Measurements from ENCODE around the gene RPL26.
"Not testable (repeated sequence)": the region's sequence is repeated elsewhere in the genome, so short reads cannot be mapped to it uniquely, and the experiment has no call there.

Gene RPL26

DNA sequence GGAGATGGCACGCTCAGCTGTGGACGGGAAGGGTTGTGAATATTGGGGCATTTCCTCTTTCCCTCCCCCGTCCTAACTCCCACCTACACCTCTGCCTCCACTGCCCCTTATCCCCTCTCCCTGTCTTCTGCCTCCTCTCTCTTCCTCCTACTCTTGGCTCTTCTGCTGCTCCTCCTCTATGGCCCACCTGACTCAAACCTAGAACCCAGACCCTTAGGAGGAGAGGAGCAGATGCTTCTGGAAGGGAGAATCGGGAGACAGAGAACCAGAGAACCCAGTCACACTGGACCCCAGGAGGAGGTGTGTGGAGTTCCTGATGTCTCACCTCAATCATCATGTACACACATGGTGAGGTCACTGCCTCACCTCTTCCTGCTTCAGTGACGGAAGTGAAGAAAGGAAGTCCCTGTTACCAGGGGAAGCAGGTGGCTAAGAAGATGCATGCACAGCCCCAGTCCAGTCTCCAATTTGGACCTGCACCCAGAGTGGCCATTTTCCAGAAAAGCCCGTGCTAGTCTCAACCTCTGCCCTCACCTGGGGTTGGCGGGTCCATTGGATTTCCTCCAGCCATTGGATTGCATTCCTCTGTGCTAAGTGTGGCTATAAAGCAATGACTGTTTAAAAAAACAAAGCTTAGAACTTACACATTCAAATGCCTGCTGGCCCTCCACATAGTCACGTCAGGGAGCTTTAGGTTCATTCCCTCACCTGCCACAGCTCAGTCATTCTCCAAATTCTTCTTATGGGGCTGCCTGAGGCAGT, 10.7 kb upstream of the RPL26 start:
- peak; percentile 71 for DNase-seq

DNA sequence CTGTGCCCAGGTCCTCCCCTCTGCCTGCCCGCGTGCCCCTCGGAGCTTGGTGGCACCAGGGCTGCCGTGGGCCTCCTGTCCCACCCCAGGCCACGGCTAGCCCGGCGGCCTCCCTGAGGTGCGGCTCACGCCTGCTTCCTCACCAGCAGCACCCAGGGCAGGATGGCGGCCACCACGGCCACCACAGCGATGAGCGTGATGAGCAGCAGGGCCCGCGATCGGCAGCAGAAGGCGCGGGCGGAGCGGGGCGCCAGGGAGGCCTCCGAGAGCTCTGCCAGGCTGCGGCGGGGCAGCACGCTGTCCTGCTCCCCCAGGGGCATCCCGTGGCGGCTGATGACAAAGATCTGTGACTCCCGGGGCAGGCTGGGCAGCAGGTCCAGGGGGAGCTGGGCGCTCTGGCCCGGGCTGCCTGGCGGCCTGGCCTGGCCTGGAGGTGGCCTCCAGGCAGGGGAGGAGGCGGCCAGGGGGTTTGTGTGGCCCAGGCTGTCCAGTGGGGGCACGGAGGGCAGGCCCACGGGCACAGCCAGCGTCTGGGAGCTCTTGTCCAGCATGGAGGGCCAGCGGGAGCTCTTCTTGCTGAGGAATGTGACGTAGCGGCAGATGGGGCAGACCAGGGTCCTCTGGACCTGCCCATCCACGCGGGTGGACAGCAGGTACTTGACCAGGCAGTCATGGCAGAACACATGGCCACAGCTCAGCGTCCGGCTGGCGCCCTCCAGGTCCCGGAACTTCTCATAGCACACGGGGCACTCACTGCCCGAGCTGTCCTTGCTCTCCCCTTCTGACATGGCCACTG, 9.9 kb upstream of the RPL26 start:
- DNase-seq, result no peak

DNA sequence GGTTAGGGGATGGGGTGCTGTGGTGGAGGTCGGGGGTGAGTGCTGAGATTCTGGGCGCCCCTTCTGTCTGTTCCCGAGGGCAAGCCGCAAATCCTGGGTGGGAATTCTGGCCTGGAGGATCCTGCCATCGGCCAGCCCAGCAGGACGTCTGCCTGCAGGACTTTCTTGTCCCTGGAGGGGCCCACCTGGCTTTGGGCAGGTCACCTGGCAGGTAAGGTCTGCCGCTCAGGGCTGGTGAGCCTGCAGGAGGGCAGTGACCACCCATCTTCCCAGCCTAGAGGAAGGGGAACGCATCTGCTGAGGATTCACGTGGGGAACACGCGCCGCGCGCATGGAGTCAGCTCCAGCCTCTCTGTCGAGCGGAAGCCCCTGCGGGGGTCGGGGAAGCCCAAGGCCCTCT, 9.3 kb upstream of the RPL26 start:
- DNase-seq, result no peak

DNA sequence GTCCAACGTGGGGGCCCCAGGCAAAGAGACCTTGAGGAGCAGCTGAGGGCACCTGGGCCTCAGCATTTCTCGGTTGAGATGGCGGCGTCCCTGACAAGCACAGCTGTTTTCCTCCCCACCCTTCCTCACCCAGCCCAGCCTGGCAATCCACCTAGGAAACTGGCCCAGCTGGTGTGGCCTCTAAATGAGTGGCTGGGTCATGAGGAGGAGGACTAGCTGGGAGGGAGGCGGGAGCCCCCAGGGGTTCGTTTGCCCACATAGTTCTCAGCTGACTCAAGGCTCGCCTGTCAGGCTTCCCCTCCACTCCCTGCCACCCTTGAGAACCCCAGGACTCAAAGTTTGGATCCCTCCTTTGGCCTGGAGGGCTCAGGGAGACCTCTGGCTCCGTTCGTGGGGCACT, 8.7 kb upstream of the RPL26 start:
- no peak for DNase-seq

- no peak for DNase-seq
These were observed 5.1 kb upstream of the RPL26 start for GRCh38 chr17:8387914-8388651.

- no peak for DNase-seq
These were observed 3.8 kb upstream of the RPL26 start for GRCh38 chr17:8386841-8387240.

GRCh38 chr17:8384801-8385378, 1.9 kb upstream of the RPL26 start:
- no peak for DNase-seq

GRCh38 chr17:8382880-8383142, 182 bp downstream of the RPL26 start:
- no peak for DNase-seq

DNA sequence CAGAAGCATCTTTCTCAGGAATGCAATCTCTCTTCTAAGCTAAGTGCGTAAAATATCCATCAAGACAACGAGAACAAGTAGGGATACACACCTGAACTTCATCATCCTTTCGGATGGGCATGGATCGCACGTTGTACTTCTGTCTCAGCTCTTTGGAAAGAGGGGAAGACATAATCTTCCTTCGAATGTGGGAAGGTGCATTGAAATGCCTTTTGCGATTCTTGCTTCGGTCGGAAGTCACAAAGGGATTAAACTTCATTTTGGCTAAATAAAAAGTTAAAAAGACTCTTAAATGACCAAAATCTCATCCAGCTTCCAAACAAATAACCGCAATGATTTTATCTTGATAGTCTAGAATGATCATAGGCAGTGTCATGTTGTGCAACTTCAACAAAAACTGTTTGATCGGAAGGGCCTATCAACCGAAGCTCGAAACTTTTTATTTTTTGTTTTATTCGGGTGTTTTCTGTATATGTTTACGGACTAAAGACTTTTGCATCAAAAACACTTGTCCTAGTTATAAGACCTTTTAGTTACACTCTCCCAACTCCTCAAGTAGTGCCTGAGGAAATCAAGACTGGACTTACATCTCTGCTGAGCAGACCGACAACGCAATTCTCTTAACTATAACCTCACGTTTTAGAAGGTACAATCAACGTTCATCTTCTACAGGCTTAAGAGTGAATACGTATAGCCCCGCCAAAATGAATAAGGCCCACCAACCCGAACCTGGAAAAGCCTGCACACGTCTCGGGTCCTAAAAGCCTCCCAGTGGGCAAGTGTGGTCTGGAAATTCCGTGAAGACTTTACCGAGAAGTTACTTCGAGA, 727 bp downstream of the RPL26 start:
- no peak for DNase-seq

DNA sequence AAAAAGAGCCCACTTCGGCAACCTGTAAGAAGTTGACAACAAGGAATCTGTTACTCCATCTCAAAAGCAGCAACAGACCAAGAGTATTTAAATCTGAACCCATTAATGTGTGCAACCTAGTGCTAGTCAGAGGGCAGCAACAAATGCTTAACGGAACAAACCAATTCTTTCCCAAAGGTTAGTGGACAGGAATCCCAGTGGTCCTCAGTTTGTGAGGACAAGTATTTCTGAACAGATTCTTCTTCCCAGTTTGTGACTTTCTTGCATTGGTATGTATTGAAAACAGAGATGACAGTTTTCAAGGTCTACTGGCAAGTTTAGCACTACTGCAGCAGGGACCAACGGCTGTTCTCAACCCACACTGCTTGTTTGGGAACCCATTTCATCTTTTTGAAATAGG, 2.9 kb downstream of the RPL26 start:
- no peak for DNase-seq

GRCh38 chr17:8378117-8378516, 4.9 kb downstream of the RPL26 start:
- DNase-seq, result not testable (repeated sequence)

- DNase-seq, result no peak
These were observed 5.6 kb downstream of the RPL26 start for GRCh38 chr17:8377422-8377821.

GRCh38 chr17:8376271-8377067, 6.5 kb downstream of the RPL26 start, which contains the start of gene KRABD2:
TSS of gene KRABD2 (minus strand) at chr17:8376704.
- peak; percentile 97 for DNase-seq

- DNase-seq, result no peak
These were observed 7.2 kb downstream of the RPL26 start for GRCh38 chr17:8375738-8376259.

DNA sequence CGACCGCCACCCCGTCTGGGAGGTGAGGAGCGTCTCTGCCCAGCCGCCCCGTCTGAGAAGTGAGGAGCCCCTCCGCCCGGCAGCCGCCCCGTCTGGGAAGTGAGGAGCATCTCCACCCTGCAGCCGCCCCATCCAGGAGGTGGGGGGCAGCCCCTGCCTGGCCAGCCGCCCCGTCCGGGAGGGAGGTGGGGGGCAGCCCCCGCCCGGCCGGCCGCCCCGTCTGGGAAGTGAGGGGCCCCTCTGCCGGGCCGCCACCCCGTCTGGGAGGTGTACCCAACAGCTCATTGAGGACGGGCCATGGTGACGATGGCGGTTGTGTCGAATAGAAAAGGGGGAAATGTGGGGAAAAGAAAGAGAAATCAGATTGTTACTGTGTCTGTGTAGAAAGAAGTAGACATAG, 9.1 kb downstream of the RPL26 start:
- DNase-seq, result not testable (repeated sequence)

DNA sequence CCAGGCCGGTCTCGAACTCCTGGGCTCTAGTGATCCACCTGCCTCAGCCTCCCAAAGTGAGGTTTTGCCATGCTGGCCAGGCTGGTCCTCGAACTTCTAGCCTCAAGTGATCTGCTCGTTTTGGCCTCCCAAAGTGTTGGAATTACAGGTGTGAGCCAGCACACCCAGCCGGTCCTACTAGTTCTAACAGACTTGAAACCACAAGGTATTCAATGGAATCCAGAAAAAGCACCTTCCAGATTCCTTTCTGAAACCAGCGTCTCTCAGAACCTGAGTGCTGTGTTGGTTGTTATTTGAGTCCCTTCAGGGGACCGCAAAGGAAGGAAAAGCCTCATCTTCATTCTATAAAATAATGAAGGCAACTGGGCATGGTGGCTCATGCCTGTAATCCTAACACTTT, 10.6 kb downstream of the RPL26 start:
- DNase-seq, result no peak

DNA sequence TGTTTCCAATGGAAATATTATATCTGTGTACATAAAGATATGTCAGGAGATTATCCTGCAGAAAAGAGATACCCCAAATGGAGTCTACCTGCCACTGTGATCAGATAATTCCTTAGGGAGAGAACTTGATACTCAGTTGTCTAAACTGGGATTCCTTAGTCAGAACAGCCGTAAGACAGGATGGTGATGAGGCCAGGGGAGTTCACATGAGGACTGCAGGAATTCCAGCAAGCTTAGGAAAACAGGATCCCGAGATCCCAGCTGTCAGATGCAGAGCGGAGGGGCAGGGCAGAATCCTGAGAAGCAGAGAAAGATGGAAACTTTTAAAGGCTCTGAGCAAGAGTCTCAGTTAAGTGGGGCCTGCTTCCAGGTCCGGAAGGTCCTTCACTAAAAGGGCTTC, 11.2 kb downstream of the RPL26 start:
- no peak for DNase-seq

GRCh38 chr17:8369944-8370343, 13.0 kb downstream of the RPL26 start:
- DNase-seq, result no peak

DNA sequence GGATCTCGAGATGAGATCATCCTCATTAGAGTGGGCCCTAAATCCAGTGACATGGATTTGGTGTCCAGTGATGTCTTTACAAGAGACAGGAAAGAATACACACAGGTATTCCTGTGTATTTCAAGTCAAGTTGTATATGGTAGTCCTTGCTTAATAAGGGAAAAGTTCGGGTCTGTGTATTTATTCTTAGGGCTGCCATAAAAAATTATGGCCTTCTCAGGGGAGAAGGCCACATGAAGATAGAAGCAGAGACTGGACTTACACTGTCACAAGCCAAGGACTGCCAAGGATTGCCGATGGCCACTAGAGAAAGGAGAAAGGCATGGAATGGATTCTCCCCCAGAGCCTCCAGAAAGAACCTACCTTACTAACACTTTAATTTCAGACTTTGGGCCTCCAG, 14.8 kb downstream of the RPL26 start:
- DNase-seq, result no peak

DNA sequence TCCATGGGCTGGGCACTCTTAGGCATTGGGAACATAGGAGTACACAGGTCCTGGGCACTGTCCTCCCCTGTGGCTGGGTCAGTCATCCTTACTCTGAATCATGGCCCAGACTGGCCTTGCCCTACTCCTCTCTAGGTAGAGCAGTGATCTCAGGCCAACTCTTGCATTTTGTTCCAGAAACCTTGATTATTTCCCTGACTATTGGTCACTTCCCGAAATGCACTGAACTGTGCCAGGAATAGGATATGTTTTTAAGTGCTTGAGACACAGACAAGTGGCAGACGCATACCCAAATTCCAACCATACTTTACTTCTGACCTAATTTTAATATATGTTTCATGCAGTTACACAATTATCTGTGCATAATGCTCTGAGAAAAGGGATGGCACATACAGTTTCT, 16.8 kb downstream of the RPL26 start:
- no peak for DNase-seq

DNA sequence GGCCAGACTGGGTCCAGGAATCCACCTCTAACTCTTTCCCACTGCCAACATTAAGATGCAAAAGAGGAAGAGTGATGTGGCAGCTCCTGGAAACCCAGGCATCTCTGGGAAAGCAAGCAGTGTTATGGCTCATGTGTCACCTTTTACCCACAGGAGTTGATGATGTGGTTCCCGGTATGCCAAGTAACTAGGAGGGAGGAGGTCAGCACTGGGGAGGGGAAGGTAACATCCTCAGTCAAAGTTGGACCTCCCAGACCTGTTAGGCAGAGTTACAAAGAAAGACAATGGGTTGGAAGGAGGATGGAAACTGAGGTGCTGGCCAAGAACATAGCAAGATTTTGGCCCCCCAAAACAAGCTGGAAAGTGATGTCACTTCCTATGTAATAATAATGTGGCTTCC, 17.9 kb downstream of the RPL26 start:
- no peak for DNase-seq

Measured in activated effector memory CD4-positive, alpha-beta T cell treated with anti-CD3 and anti-CD28 coated beads, Interleukin-2, amount 50 U/mL, for 16 hours (primary cell).